Spleen (tissue), 7 donors: ENCODE data around the gene OXTR.

ENCODE experiments used
- POLR2A ChIP-seq, 3 donors: fragments of 450-650 bp; IDR thresholded peaks; one replicate each; pipeline ENCODE4 v1.5.1; 2017; ENCODE audit warnings: antibody characterized with exemption in 3 of 3, mild to moderate bottlenecking in 1 of 3
- POLR2AphosphoS5 ChIP-seq, 3 donors: sonication (generic); formaldehyde crosslinking; IDR thresholded peaks; one replicate each; pipeline ENCODE4 v1.5.1; 2017; ENCODE audit warnings: antibody characterized with exemption in 3 of 3
- TF ChIP-seq, protein P1 (sequence below), 11 experiments: fragments of 200-600 bp in 7 of 11; fragments of 450-650 bp in 4 of 11; sonication (generic) in 4 of 11; IDR thresholded peaks in 8 of 11; conservative IDR thresholded peaks in 3 of 11; 1 replicate in 7 of 11; 2 replicates in 4 of 11; pipeline versions ENCODE4 v1.4.0 to v1.8.0; 2016 to 2021; ENCODE audit warnings: antibody characterized with exemption in 11 of 11, inconsistent platforms in 4 of 11, mild to moderate bottlenecking in 1 of 11
- donor health status: DM: no; HTN: no; CAD: no; lungs with moderate emphysema.
- donor health status: DM: no; HTN: no; CAD: no.
- donor health status: DM: no; HTN: no; CAD: no.

DNA sequence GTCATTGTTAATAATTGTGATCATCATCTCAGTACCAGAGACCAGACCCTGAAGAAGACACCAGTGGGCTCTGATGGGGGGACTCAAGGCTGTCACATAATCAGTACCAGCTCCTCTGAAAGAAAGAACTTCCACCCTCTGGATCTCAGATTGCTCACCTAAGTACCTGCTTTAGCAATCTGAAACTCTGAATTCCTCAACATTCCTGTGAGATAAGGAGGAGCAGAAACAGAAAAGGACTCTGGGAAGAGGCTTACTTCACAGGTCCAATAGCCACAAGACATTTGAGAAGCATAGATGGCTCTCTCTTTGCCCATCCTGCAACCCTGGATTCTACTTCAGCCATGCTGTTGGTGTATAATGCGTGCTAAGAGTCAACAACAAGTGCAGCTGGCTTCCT, 44.0 kb upstream of the OXTR start:
- TF ChIP-seq POLR2AphosphoS5 (IDR thresholded peaks at IDR 0.05) (no peak), POLR2A (IDR thresholded peaks at IDR 0.05) (no peak)
- TF ChIP-seq, protein P1, sequence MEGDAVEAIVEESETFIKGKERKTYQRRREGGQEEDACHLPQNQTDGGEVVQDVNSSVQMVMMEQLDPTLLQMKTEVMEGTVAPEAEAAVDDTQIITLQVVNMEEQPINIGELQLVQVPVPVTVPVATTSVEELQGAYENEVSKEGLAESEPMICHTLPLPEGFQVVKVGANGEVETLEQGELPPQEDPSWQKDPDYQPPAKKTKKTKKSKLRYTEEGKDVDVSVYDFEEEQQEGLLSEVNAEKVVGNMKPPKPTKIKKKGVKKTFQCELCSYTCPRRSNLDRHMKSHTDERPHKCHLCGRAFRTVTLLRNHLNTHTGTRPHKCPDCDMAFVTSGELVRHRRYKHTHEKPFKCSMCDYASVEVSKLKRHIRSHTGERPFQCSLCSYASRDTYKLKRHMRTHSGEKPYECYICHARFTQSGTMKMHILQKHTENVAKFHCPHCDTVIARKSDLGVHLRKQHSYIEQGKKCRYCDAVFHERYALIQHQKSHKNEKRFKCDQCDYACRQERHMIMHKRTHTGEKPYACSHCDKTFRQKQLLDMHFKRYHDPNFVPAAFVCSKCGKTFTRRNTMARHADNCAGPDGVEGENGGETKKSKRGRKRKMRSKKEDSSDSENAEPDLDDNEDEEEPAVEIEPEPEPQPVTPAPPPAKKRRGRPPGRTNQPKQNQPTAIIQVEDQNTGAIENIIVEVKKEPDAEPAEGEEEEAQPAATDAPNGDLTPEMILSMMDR (IDR thresholded peaks at IDR 0.05 in 8 of 11, conservative IDR thresholded peaks at IDR 0.05 in 3 of 11), result no peak
